HepG2 (cell line): ENCODE measurements around the gene GPBAR1. TPM values are rescaled to one million over a fixed set of nuclear protein-coding genes. Genes with fewer than 3 reads are reported as not detected.

Experiments used
- BHLHE40 ChIP-seq: IDR thresholded peaks from 2 replicates; pipeline ENCODE4 v1.6.1; 2011; ENCODE audit warnings: low read length, improper control_type of control experiment
- ESRRA ChIP-seq: sonication (generic); formaldehyde crosslinking; IDR thresholded peaks from 2 replicates; pipeline ENCODE4 v1.5.1; 2020; ENCODE audit warnings: mild to moderate bottlenecking, low read depth, missing genetic modification reagents
- FOXK1 ChIP-seq: sonication (generic); formaldehyde crosslinking; IDR thresholded peaks from 2 replicates; pipeline ENCODE4 v1.4.0; 2020; ENCODE audit warnings: low read depth, missing genetic modification reagents, borderline replicate concordance
- IRX3 ChIP-seq: sonication (generic); formaldehyde crosslinking; IDR thresholded peaks from 2 replicates; pipeline ENCODE4 v1.8.1; 2023; ENCODE audit warnings: mild to moderate bottlenecking, low read depth, missing genetic modification reagents, borderline replicate concordance
- KLF15 ChIP-seq: sonication (generic); formaldehyde crosslinking; IDR thresholded peaks from 2 replicates; pipeline ENCODE4 v1.8.1; 2023; ENCODE audit warnings: borderline replicate concordance, mild to moderate bottlenecking, inconsistent platforms, missing genetic modification reagents, mixed read lengths
- POLR2AphosphoS5 ChIP-seq: IDR thresholded peaks from 2 replicates; pipeline ENCODE4 v1.6.1; 2012; ENCODE audit warnings: low read depth, low read length
- SRSF4 ChIP-seq: fragments of 200-400 bp; formaldehyde crosslinking; IDR thresholded peaks from one replicate; pipeline ENCODE4 v1.6.1; 2018; ENCODE audit warnings: mild to moderate bottlenecking, low read depth, low read length, moderate library complexity; ENCODE audit not compliant: poor library complexity, severe bottlenecking
- TAF15 ChIP-seq: fragments of 200-400 bp; formaldehyde crosslinking; IDR thresholded peaks from one replicate; pipeline ENCODE4 v1.6.1; 2018; ENCODE audit warnings: mild to moderate bottlenecking, low read depth, low read length; ENCODE audit not compliant: poor library complexity, severe bottlenecking
- TBP ChIP-seq: sonication (generic); formaldehyde crosslinking; IDR thresholded peaks from 2 replicates; pipeline ENCODE4 v1.5.0; 2020; ENCODE audit warnings: missing genetic modification reagents
- TCF7L2 ChIP-seq: IDR thresholded peaks from 2 replicates; pipeline ENCODE4 v1.6.1; 2011; ENCODE audit warnings: mild to moderate bottlenecking, low read depth, low read length, moderate library complexity
- THAP11 ChIP-seq: IDR thresholded peaks from 2 replicates; pipeline ENCODE4 v1.6.1; 2016; ENCODE audit warnings: missing biosample characterization, missing genetic modification reagents
- YEATS4 ChIP-seq: sonication (generic); formaldehyde crosslinking; IDR thresholded peaks from 2 replicates; pipeline ENCODE4 v1.4.0; 2020; ENCODE audit warnings: missing genetic modification reagents, borderline replicate concordance
- ZNF331 ChIP-seq: sonication (generic); formaldehyde crosslinking; IDR thresholded peaks from 2 replicates; pipeline ENCODE4 v1.4.0; 2020; ENCODE audit warnings: missing genetic modification reagents
- ZNF543 ChIP-seq: sonication (generic); formaldehyde crosslinking; IDR thresholded peaks from 2 replicates; pipeline ENCODE4 v1.4.0; 2020; ENCODE audit warnings: mild to moderate bottlenecking, missing genetic modification reagents
- ZNF605 ChIP-seq: sonication (generic); formaldehyde crosslinking; IDR thresholded peaks from 2 replicates; pipeline ENCODE4 v1.8.0; 2022; ENCODE audit warnings: mild to moderate bottlenecking, missing genetic modification reagents
- ZNF652 ChIP-seq: IDR thresholded peaks from 2 replicates; pipeline ENCODE4 v1.6.1; 2016; ENCODE audit warnings: low read depth, borderline replicate concordance
- polyA plus RNA-seq, 8 experiments: library from polyadenylated mRNA; depleted of rRNA in 3 of 8; stranded (reverse) in 7 of 8; unstranded in 1 of 8; fragments of >200 nt; fragmentation: Illumina TruSeq in 4 of 8; extraction: Trizol in 4 of 8; gene quantifications; 2 replicates each; pipeline versions ENCODE4 v1.2.1 to v1.2.3, GENCODE V29; 2011 to 2016; ENCODE audit warnings: low read depth in 4 of 8, missing spikeins in 1 of 8, mixed read lengths in 1 of 8; ENCODE audit not compliant: insufficient read depth in 1 of 8
- total RNA-seq, 5 experiments: library from RNA; depleted of rRNA; stranded (reverse); fragments of >200 nt; fragmentation: Illumina TruSeq; extraction: Trizol; gene quantifications; 2 replicates each; pipeline ENCODE4 v1.2.3, GENCODE V29; 2016; ENCODE audit warnings: low read depth in 1 of 5
- TF ChIP-seq, protein P1 (sequence below), 2 experiments: fragments of 450-650 bp in 1 of 2; sonication (generic) in 1 of 2; formaldehyde crosslinking in 1 of 2; IDR thresholded peaks; 2 replicates each; pipeline versions ENCODE4 v1.6.1 to v1.8.0; 2016 to 2022; ENCODE audit warnings: antibody characterized with exemption in 1 of 2, mild to moderate bottlenecking in 1 of 2, missing genetic modification reagents in 1 of 2
- TF ChIP-seq, protein P2 (sequence below): sonication (generic); formaldehyde crosslinking; IDR thresholded peaks from 2 replicates; pipeline ENCODE4 v1.9.0; 2022; ENCODE audit warnings: missing genetic modification reagents, mild to moderate bottlenecking, borderline replicate concordance

GPBAR1 gene
- total and polyA plus RNA-seq, 2 of the 13 experiments (the other 11 are each of a cell fraction or from before 2014, with no cell fraction given), result 0.05 to 0.09 TPM

DNA sequence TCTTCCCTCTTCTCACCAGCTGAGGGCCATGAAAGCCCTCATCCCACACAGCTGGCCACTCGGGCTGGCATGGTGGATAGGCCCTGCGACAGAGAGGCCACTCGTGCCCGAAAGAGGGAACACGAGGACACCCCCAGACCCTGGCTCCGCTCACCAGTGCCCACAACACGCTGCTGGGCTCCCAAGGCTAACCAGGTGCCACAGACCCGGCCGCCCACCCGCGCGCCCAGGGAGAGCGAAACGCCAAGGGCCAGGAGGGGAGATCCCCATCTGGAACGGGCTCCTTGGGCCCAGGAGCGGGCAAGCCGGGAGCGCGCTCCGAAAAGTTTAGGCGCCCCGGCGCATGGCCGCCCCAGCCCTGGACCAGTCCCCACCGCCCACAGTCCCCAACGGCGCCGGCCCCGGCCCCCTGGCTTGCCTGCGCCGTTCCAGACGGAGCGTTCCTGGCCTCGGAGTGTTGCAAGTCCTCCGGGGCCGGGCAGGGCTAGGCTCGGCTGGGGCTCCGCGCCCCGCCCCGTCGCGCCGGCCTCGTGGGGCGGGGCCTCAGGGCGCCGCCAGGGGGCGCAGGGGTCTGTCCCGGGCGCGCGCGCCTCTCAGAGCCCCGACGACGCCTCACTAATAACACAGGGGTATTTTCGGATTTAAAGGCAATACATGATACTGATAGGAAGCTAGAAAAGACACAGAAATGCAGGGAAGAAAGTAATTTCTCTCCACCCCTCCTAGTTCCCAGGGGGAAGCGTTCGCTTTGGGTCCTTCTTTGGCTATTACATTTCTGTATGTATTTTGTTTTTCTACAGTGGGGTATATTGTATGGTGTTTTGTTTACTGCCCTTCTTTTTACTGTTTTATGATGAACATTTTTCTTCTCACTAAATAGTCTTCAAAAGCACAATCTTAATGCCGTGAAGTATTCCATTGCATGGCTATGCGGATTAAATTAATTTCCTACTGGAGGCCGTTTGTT is 31.5 kb downstream of the GPBAR1 start, which contains the start of gene TMBIM1 (continued):
- TF ChIP-seq, protein P1, sequence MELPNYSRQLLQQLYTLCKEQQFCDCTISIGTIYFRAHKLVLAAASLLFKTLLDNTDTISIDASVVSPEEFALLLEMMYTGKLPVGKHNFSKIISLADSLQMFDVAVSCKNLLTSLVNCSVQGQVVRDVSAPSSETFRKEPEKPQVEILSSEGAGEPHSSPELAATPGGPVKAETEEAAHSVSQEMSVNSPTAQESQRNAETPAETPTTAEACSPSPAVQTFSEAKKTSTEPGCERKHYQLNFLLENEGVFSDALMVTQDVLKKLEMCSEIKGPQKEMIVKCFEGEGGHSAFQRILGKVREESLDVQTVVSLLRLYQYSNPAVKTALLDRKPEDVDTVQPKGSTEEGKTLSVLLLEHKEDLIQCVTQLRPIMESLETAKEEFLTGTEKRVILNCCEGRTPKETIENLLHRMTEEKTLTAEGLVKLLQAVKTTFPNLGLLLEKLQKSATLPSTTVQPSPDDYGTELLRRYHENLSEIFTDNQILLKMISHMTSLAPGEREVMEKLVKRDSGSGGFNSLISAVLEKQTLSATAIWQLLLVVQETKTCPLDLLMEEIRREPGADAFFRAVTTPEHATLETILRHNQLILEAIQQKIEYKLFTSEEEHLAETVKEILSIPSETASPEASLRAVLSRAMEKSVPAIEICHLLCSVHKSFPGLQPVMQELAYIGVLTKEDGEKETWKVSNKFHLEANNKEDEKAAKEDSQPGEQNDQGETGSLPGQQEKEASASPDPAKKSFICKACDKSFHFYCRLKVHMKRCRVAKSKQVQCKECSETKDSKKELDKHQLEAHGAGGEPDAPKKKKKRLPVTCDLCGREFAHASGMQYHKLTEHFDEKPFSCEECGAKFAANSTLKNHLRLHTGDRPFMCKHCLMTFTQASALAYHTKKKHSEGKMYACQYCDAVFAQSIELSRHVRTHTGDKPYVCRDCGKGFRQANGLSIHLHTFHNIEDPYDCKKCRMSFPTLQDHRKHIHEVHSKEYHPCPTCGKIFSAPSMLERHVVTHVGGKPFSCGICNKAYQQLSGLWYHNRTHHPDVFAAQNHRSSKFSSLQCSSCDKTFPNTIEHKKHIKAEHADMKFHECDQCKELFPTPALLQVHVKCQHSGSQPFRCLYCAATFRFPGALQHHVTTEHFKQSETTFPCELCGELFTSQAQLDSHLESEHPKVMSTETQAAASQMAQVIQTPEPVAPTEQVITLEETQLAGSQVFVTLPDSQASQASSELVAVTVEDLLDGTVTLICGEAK (IDR thresholded peaks at IDR 0.05), result no peak
- TF ChIP-seq, protein P1 (CRISPR knock-in tag; IDR thresholded peaks at IDR 0.05), result no peak; the same call in 1 of the 2 replicates
- TF ChIP-seq, protein P2, sequence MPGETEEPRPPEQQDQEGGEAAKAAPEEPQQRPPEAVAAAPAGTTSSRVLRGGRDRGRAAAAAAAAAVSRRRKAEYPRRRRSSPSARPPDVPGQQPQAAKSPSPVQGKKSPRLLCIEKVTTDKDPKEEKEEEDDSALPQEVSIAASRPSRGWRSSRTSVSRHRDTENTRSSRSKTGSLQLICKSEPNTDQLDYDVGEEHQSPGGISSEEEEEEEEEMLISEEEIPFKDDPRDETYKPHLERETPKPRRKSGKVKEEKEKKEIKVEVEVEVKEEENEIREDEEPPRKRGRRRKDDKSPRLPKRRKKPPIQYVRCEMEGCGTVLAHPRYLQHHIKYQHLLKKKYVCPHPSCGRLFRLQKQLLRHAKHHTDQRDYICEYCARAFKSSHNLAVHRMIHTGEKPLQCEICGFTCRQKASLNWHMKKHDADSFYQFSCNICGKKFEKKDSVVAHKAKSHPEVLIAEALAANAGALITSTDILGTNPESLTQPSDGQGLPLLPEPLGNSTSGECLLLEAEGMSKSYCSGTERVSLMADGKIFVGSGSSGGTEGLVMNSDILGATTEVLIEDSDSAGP (CRISPR knock-in tag), result peak; percentile 88
- TF ChIP-seq KLF15 (no peak), ZNF605 (CRISPR knock-in tag) (peak; percentile 68), TCF7L2 (no peak), BHLHE40 (no peak), THAP11 (CRISPR knock-in tag) (peak; percentile 78), ZNF652 (no peak), ZNF331 (CRISPR knock-in tag) (no peak), ESRRA (CRISPR knock-in tag) (no peak), IRX3 (peak; percentile 55; the same call in 1 of the 2 replicates), YEATS4 (CRISPR knock-in tag) (peak; percentile 87), ZNF543 (CRISPR knock-in tag) (no peak), TBP (CRISPR knock-in tag) (peak; percentile 81; the same call in 1 of the 2 replicates), POLR2AphosphoS5 (peak; percentile 80), FOXK1 (no peak), TAF15 (no peak), SRSF4 (peak; percentile 55)
